HG02571 (cell line): ENCODE data around the gene SLU7.
A peak's percentile ranks its signal among the peaks of the same experiment; 100 is the strongest.

ENCODE experiments used
- ATAC-seq: cut with Tn5 transposase; IDR thresholded peaks from one replicate; pipeline ENCODE4 v1.9.1; 2021; ENCODE audit warnings: mild to moderate bottlenecking, moderate library complexity; ENCODE audit not compliant: unreplicated experiment

Gene SLU7

GRCh38 chr5:160418561-160419457 is at the start of gene SLU7:
Gene SLU7 (minus strand): TSS chr5:160419081. CDS start chr5:160415294, 3,787 bp downstream.
- peak; percentile 65 for ATAC-seq

- ATAC-seq: no peak
These were observed 49.6 kb upstream of the SLU7 start for GRCh38 chr5:160468363-160468975.

GRCh38 chr5:160467555-160468362 is 48.9 kb upstream of the SLU7 start:
- peak; percentile 90 for ATAC-seq

GRCh38 chr5:160466889-160467554 is 48.1 kb upstream of the SLU7 start:
- ATAC-seq: no peak

GRCh38 chr5:160466116-160466515 is 47.2 kb upstream of the SLU7 start:
- ATAC-seq: no peak

GRCh38 chr5:160464466-160464797 is 45.6 kb upstream of the SLU7 start:
- ATAC-seq: no peak

- ATAC-seq: no peak
These were observed 45.0 kb upstream of the SLU7 start for GRCh38 chr5:160463740-160464465.

GRCh38 chr5:160463227-160463626 is 44.3 kb upstream of the SLU7 start:
- ATAC-seq: no peak

GRCh38 chr5:160462167-160462566 is 43.3 kb upstream of the SLU7 start:
- ATAC-seq: no peak

GRCh38 chr5:160461378-160461777 is 42.5 kb upstream of the SLU7 start:
- ATAC-seq: no peak

GRCh38 chr5:160460377-160461049 is 41.6 kb upstream of the SLU7 start:
- ATAC-seq: no peak

- peak; percentile 75 for ATAC-seq
These were observed 40.2 kb upstream of the SLU7 start for GRCh38 chr5:160458806-160459800.

GRCh38 chr5:160457252-160457651 is 38.4 kb upstream of the SLU7 start:
- no peak for ATAC-seq

- ATAC-seq: no peak
These were observed 37.7 kb upstream of the SLU7 start for GRCh38 chr5:160456480-160457177.

- ATAC-seq: no peak
These were observed 36.7 kb upstream of the SLU7 start for GRCh38 chr5:160455600-160455999.

- no peak for ATAC-seq
These were observed 34.9 kb upstream of the SLU7 start for GRCh38 chr5:160453751-160454150.

- ATAC-seq: no peak
These were observed 33.9 kb upstream of the SLU7 start for GRCh38 chr5:160452795-160453194.

- ATAC-seq: no peak
These were observed 33.2 kb upstream of the SLU7 start for GRCh38 chr5:160452036-160452435.
